Measurements from ENCODE around the gene SDR42E1. TPM values are rescaled to one million over a fixed set of nuclear protein-coding genes. Genes with fewer than 3 reads are reported as not detected.

Gene SDR42E1
- total and polyA plus RNA-seq, 2 of the 8 experiments (the other 6 are each of a cell fraction or from before 2014, with no cell fraction given), result 0.03 TPM; not detected in 1

- TF ChIP-seq EP300 (IDR thresholded peaks at IDR 0.05; ENCODE audit: borderline replicate concordance in 1 of 2, low read depth in 2 of 2, low read length in 2 of 2) (no peak), GTF2F1 (IDR thresholded peaks at IDR 0.05; ENCODE audit: borderline replicate concordance, low read depth, low read length) (no peak), RXRA (IDR thresholded peaks at IDR 0.05; ENCODE audit: insufficient read depth, low read depth, low read length) (no peak), YY1 (IDR thresholded peaks at IDR 0.05; ENCODE audit: low read depth, low read length) (no peak)
These were observed 2.2 kb downstream of the SDR42E1 start (continued) for GRCh38 chr16:82008957-82009592.

Data from H1 (cell line).